Liver (tissue), 3 donors: ENCODE results near the gene TMEM269.

Experiments
- EGR1 ChIP-seq, 2 donors: IDR thresholded peaks; 2 replicates each; pipeline ENCODE4 v1.6.1; 2016 to 2018; ENCODE audit warnings: antibody characterized with exemption in 2 of 2, low read depth in 2 of 2
- FOXA1 ChIP-seq: IDR thresholded peaks from 2 replicates; pipeline ENCODE4 v1.6.1; 2016; ENCODE audit warnings: antibody characterized with exemption
- GABPA ChIP-seq, 2 donors: IDR thresholded peaks in 1 of 2; conservative IDR thresholded peaks in 1 of 2; 2 replicates each; pipeline ENCODE4 v1.6.1; 2016; ENCODE audit warnings: antibody characterized with exemption in 2 of 2, mild to moderate bottlenecking in 1 of 2, moderate library complexity in 1 of 2
- JUND ChIP-seq, 2 donors: IDR thresholded peaks; 2 replicates each; pipeline ENCODE4 v1.6.1; 2016; ENCODE audit warnings: antibody characterized with exemption in 2 of 2
- MAX ChIP-seq: IDR thresholded peaks from 2 replicates; pipeline ENCODE4 v1.6.1; 2016; ENCODE audit warnings: antibody characterized with exemption
- RAD21 ChIP-seq, 2 donors: IDR thresholded peaks; 2 replicates each; pipeline ENCODE4 v1.6.1; 2016; ENCODE audit warnings: antibody characterized with exemption in 2 of 2, mild to moderate bottlenecking in 2 of 2
- REST ChIP-seq: IDR thresholded peaks from 2 replicates; pipeline ENCODE4 v1.6.1; 2016; ENCODE audit warnings: antibody characterized with exemption, mild to moderate bottlenecking
- RXRA ChIP-seq, 2 donors: IDR thresholded peaks; 2 replicates each; pipeline ENCODE4 v1.6.1; 2017 to 2018; ENCODE audit warnings: antibody characterized with exemption in 2 of 2, mild to moderate bottlenecking in 1 of 2
- SP1 ChIP-seq: IDR thresholded peaks from 2 replicates; pipeline ENCODE4 v1.6.1; 2018; ENCODE audit warnings: antibody characterized with exemption, mild to moderate bottlenecking
- TAF1 ChIP-seq: conservative IDR thresholded peaks from 2 replicates; pipeline ENCODE4 v1.6.1; 2016; ENCODE audit warnings: antibody characterized with exemption, mild to moderate bottlenecking
- YY1 ChIP-seq: IDR thresholded peaks from 2 replicates; pipeline ENCODE4 v1.6.1; 2016; ENCODE audit warnings: antibody characterized with exemption, mild to moderate bottlenecking
- TF ChIP-seq, protein P1 (sequence below): fragments of 150-350 bp; IDR thresholded peaks from 2 replicates; pipeline ENCODE4 v1.5.1; 2017; ENCODE audit warnings: improper control_type of control experiment, low read depth, low read length; ENCODE audit not compliant: missing input control
- TF ChIP-seq, protein P2 (sequence below): IDR thresholded peaks from 2 replicates; pipeline ENCODE4 v1.6.1; 2016; ENCODE audit warnings: antibody characterized with exemption
- donor health status: healthy.
- donor health status: healthy.

DNA sequence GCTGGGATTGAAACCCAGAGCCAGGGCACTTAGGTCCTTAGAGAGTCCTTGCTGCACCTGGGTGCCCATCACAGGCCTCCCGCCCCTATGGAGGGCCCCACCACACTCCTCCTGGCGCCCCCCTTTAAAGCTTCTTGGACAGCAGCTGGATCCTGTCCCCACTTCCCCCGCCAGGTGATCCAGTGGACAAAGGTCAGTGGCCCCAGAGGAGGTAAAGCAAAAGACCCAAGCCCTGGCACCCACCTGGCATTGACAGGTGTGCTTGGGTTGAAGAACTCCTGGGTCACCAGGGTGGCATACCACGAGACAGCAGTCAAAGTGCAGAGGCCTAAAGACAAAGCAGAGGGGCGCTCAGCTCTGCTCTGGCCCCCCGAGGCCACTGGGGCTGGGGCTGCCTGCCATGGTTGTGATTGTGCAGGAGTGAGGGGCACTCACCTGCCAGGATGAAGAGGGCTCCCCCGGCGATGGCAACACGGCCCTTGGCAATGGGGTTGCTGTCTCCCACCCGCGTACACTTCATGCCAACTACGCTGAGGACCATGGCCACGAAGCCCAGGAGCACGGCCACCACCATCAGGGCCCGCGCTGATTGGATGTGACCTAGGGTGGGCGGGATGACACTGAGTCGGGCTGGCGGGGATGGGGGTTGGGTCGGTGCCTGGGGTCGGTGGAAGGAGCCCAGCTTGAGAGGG, 46.7 kb upstream of the TMEM269 start:
- TF ChIP-seq, protein P1, sequence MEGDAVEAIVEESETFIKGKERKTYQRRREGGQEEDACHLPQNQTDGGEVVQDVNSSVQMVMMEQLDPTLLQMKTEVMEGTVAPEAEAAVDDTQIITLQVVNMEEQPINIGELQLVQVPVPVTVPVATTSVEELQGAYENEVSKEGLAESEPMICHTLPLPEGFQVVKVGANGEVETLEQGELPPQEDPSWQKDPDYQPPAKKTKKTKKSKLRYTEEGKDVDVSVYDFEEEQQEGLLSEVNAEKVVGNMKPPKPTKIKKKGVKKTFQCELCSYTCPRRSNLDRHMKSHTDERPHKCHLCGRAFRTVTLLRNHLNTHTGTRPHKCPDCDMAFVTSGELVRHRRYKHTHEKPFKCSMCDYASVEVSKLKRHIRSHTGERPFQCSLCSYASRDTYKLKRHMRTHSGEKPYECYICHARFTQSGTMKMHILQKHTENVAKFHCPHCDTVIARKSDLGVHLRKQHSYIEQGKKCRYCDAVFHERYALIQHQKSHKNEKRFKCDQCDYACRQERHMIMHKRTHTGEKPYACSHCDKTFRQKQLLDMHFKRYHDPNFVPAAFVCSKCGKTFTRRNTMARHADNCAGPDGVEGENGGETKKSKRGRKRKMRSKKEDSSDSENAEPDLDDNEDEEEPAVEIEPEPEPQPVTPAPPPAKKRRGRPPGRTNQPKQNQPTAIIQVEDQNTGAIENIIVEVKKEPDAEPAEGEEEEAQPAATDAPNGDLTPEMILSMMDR, result no peak
- no peak for TF ChIP-seq YY1
- TF ChIP-seq TAF1, result no peak
- no peak for TF ChIP-seq REST
- no peak for TF ChIP-seq RAD21 (IDR thresholded peaks at IDR 0.05)
- TF ChIP-seq MAX, result no peak
- TF ChIP-seq RXRA (IDR thresholded peaks at IDR 0.05), result no peak
- TF ChIP-seq FOXA1, result no peak
- TF ChIP-seq, protein P2, sequence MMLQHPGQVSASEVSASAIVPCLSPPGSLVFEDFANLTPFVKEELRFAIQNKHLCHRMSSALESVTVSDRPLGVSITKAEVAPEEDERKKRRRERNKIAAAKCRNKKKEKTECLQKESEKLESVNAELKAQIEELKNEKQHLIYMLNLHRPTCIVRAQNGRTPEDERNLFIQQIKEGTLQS, result no peak
- no peak for TF ChIP-seq SP1
- no peak for TF ChIP-seq JUND (IDR thresholded peaks at IDR 0.05)
- TF ChIP-seq GABPA (IDR thresholded peaks at IDR 0.05 in 1 of 2, conservative IDR thresholded peaks at IDR 0.05 in 1 of 2), result no peak
- TF ChIP-seq EGR1 (IDR thresholded peaks at IDR 0.05; ENCODE audit: low read depth in 2 of 2), result no peak
